ENCODE data around the gene GPR75.
"Not testable (repeated sequence)": the region's sequence is repeated elsewhere in the genome, so short reads cannot be mapped to it uniquely, and the experiment has no call there.

GPR75 gene

GRCh38 chr2:53851052-53851757 lies 8.6 kb downstream of the GPR75 start:
- ATAC-seq: not testable (repeated sequence)

DNA sequence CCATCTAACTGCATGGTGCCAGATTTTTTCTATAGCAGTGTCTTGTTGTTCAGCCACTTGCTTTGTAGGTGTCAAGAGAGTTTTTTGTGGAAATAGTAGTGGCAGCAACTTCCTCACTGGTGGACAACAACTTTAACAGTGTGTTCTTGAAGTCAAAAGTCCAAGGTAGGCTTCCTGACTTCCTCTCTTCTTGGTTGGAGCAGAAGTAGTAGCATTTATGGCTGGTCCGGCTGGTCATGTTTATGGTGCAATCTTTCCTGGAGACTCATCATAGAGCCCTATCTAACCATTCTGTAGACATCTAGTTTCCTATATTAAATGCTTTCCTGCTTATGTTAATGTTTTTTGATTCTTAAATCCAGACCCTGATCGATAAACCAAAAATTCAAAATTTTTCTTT lies 11.7 kb downstream of the GPR75 start:
- no peak for ATAC-seq

- no peak for ATAC-seq
Measured at GRCh38 chr2:53843595-53843994, 16.2 kb downstream of the GPR75 start.

- ATAC-seq: no peak
Measured at GRCh38 chr2:53842891-53843290, 16.9 kb downstream of the GPR75 start.

DNA sequence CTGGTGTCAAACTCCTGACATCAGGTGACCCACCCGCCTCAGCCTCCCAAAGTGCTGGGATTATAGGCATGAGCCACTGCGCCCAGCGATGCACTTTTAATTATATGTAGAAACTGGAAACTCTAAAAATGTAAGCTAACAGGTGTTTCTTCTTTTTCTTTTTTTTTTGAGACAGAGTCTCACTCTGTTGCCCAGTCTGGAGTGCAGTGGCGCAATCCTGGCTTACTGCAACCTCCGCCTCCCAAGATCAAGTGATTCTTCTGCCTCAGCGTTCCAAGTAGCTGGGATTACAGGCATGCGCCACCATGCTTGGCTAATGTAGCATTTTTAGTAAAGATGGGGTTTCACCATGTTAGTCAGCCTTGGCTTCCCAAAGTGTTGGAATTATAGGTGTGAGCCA lies 18.1 kb downstream of the GPR75 start:
- not testable (repeated sequence) for ATAC-seq

GRCh38 chr2:53840580-53840979 lies 19.2 kb downstream of the GPR75 start:
- ATAC-seq: no peak

DNA sequence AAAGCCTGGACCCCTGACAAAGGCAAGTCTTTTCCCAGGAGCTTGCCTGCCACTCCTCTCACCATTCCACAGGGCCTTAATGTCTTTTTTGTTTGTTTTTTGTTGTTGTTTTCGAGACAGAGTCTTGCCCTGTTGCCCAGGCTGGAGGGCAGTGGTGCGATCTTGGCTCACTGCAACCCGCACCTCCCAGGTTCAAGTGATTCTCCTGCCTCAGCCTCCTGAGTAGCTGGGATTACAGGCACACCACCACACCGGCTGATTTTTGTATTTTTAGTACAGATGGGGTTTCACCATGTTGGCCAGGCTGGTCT lies 29.8 kb downstream of the GPR75 start:
- ATAC-seq: not testable (repeated sequence)

- no peak for ATAC-seq
Measured at GRCh38 chr2:53829273-53829979, 30.3 kb downstream of the GPR75 start.

- no peak for ATAC-seq
Measured at GRCh38 chr2:53828331-53828730, 31.4 kb downstream of the GPR75 start.

GRCh38 chr2:53827398-53828175 lies 32.2 kb downstream of the GPR75 start:
- no peak for ATAC-seq

- ATAC-seq: no peak
Measured at GRCh38 chr2:53826587-53827397, 33.0 kb downstream of the GPR75 start.

- no peak for ATAC-seq
Measured at GRCh38 chr2:53826030-53826410, 33.7 kb downstream of the GPR75 start.

GRCh38 chr2:53823639-53824038 lies 36.1 kb downstream of the GPR75 start:
- ATAC-seq: not testable (repeated sequence)

- ATAC-seq: no peak
Measured at GRCh38 chr2:53821810-53822209, 38.0 kb downstream of the GPR75 start.

- ATAC-seq: no peak
Measured at GRCh38 chr2:53820711-53821110, 39.1 kb downstream of the GPR75 start.

DNA sequence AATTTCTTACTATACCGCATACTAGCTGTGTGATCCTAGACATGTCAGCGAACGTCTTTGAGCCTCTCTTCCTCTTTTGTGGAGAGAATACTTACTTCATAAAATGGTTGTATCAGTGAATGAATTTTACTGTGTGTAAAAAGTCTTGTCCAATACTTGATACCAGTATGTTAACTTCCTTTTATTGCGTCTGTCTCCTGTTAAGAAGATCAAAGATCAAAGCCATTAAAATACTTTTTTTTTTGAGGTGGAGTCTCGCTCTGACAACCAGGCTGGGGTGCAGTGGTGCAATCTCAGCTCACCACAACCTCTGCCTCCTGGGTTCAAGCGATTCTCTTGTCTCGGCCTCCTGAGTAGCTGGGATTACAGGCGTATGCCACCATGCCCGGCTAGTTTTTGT lies 39.7 kb downstream of the GPR75 start:
- ATAC-seq: no peak

GRCh38 chr2:53819634-53820033 lies 40.1 kb downstream of the GPR75 start:
- no peak for ATAC-seq

GRCh38 chr2:53818854-53819435 lies 40.8 kb downstream of the GPR75 start:
- no peak for ATAC-seq

GRCh38 chr2:53813151-53813550 lies 46.6 kb downstream of the GPR75 start:
- ATAC-seq: no peak

DNA sequence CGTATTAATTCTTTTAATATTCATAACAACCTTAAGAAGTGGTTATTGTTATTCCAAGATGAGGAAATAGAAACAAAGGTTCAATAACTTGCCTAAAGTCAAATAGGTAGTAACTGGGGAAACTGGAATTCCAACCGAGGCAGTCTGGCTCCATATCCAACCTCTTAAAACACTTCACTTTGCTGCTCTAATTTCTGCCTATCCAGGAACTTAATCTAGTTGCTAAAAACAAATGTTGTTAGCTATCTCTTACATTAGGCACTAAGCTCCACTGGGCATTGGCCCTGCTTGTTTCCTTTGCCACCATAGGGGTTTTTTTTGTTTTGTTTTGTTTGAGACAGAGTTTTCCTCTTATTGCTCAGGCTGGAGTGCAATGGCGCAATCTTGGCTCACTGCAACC lies 48.2 kb downstream of the GPR75 start:
- no peak for ATAC-seq
